Endothelial cell of umbilical vein (primary cell): ENCODE data around the gene LMF1. TPM values are rescaled to one million over a fixed set of nuclear protein-coding genes. Genes with fewer than 3 reads are reported as not detected.

Experiments
- BruUV-seq: library from RNA; stranded (reverse); fragments of 400-500 nt; replicated peaks from 2 replicates; lab custom pipeline; 2021; lab: Mats Ljungman, UMichigan
- CTCF ChIA-PET: fragments of 300-600, 350-600 bp; sonication (Branson Sonifier 250); formaldehyde crosslinking; loops from one replicate; lab custom pipeline; 2021; ENCODE audit warnings: antibody characterized with exemption, inconsistent platforms; lab: Charles Lee
- POLR2A ChIA-PET: fragments of 300-600, 350-600 bp; sonication (Branson Sonifier 250); formaldehyde crosslinking; loops from one replicate; lab custom pipeline; 2021; ENCODE audit warnings: antibody characterized with exemption, inconsistent platforms; lab: Charles Lee
- DNase-seq: peaks from one replicate; pipeline ENCODE4 v3.0.0-alpha.2; 2011; ENCODE audit warnings: low read depth, low spot score
- FAIRE-seq: peaks from 2 replicates; lab custom pipeline; 2011; peaks lifted over from hg19 to GRCh38; lab: Jason Lieb, UNC
- H2AFZ ChIP-seq: 2 replicates; pipeline ENCODE4 v1.6.0; 2012; ENCODE audit warnings: low read depth, low read length, control low read depth, inconsistent platforms
- H3K27ac ChIP-seq: 2 replicates; pipeline ENCODE4 v1.5.1; 2011; ENCODE audit warnings: low read depth, mild to moderate bottlenecking, control low read depth, low read length, moderate library complexity; ENCODE audit not compliant: insufficient read depth
- H3K27me3 ChIP-seq, 2 experiments: 2 replicates each; pipeline versions ENCODE4 v1.6.0 to v1.6.1; 2011; ENCODE audit warnings: low read length in 2 of 2, mixed read lengths in 1 of 2; ENCODE audit not compliant: control insufficient read depth in 2 of 2, insufficient read depth in 2 of 2
- H3K36me3 ChIP-seq, 2 experiments: 2 replicates in 1 of 2; 3 replicates in 1 of 2; pipeline ENCODE4 v1.5.1; 2011; ENCODE audit warnings: low read length in 2 of 2, mild to moderate bottlenecking in 1 of 2, moderate library complexity in 1 of 2; ENCODE audit not compliant: control insufficient read depth in 2 of 2, insufficient read depth in 2 of 2; ENCODE audit errors: extremely low read depth in 1 of 2
- H3K4me1 ChIP-seq: 3 replicates; pipeline ENCODE4 v1.5.1; 2011; ENCODE audit warnings: mild to moderate bottlenecking, low read length; ENCODE audit not compliant: control insufficient read depth, insufficient read depth; ENCODE audit errors: extremely low read depth
- H3K4me2 ChIP-seq: 2 replicates; pipeline ENCODE4 v1.6.1; 2011; ENCODE audit warnings: low read length, control low read depth, mixed read lengths; ENCODE audit not compliant: insufficient read depth
- H3K4me3 ChIP-seq, 3 experiments: fragments of 200-600 bp in 1 of 3; sonication (generic), shearing (Covaris generic) in 1 of 3; replicated peaks in 1 of 3; 2 replicates each; pipeline ENCODE4 v1.5.1; 2011 to 2016; ENCODE audit warnings: control low read depth in 3 of 3, low read length in 3 of 3, mild to moderate bottlenecking in 2 of 3, inconsistent platforms in 1 of 3, low read depth in 1 of 3, moderate library complexity in 1 of 3; ENCODE audit not compliant: insufficient read depth in 1 of 3
- H3K79me2 ChIP-seq: 2 replicates; pipeline ENCODE4 v1.6.0; 2012; ENCODE audit warnings: low read length, inconsistent platforms; ENCODE audit not compliant: control insufficient read depth, insufficient read depth
- H3K9ac ChIP-seq: replicated peaks from 2 replicates; pipeline ENCODE3; 2011; ENCODE audit warnings: low read length, control low read depth; ENCODE audit not compliant: insufficient read depth; ENCODE audit errors: extremely low read depth
- H3K9me1 ChIP-seq: replicated peaks from 3 replicates; pipeline ENCODE4 v1.6.0; 2011; ENCODE audit warnings: mild to moderate bottlenecking, low read length; ENCODE audit not compliant: control insufficient read depth, insufficient read depth; ENCODE audit errors: extremely low read depth
- H3K9me3 ChIP-seq: replicated peaks from 2 replicates; pipeline ENCODE4 v1.5.1; 2012; ENCODE audit warnings: low read length, inconsistent platforms; ENCODE audit not compliant: control insufficient read depth, insufficient read depth
- H4K20me1 ChIP-seq: replicated peaks from 2 replicates; pipeline ENCODE3; 2011; ENCODE audit warnings: mild to moderate bottlenecking, low read length; ENCODE audit not compliant: control insufficient read depth, insufficient read depth; ENCODE audit errors: extremely low read depth
- CTCF ChIP-seq, 2 donors: IDR thresholded peaks; 1 replicate in 1 of 2; 2 replicates in 1 of 2; pipeline ENCODE4 v1.5.1; 2011; ENCODE audit warnings: low read length in 2 of 2, mild to moderate bottlenecking in 2 of 2, moderate library complexity in 2 of 2, control low read depth in 1 of 2, inconsistent platforms in 1 of 2, low read depth in 1 of 2; ENCODE audit not compliant: insufficient read depth in 1 of 2; ENCODE audit errors: extremely low read depth in 1 of 2
- EZH2 ChIP-seq: IDR thresholded peaks from 2 replicates; pipeline ENCODE4 v1.6.1; 2012; ENCODE audit warnings: borderline replicate concordance, low read depth, mild to moderate bottlenecking, moderate library complexity, low read length, inconsistent platforms; ENCODE audit not compliant: severe bottlenecking
- FOS ChIP-seq: IDR thresholded peaks from 2 replicates; pipeline ENCODE4 v1.6.1; 2011; ENCODE audit warnings: mild to moderate bottlenecking, low read length, moderate library complexity, borderline replicate concordance; ENCODE audit not compliant: insufficient read depth
- GATA2 ChIP-seq: IDR thresholded peaks from 2 replicates; pipeline ENCODE4 v1.7.0; 2011; ENCODE audit warnings: low read depth, mild to moderate bottlenecking, moderate library complexity, mixed read lengths, low read length; ENCODE audit not compliant: insufficient read length, insufficient read depth
- JUN ChIP-seq: IDR thresholded peaks from 2 replicates; pipeline ENCODE4 v1.6.1; 2011; ENCODE audit warnings: borderline replicate concordance, low read depth; ENCODE audit not compliant: insufficient read length, insufficient read depth
- MAX ChIP-seq: IDR thresholded peaks from 2 replicates; pipeline ENCODE4 v1.6.1; 2011; ENCODE audit not compliant: insufficient read depth, insufficient read length
- MYC ChIP-seq: IDR thresholded peaks from one replicate; pipeline ENCODE4 v1.6.1; 2011; ENCODE audit warnings: mild to moderate bottlenecking, low read depth, low read length
- POLR2A ChIP-seq: IDR thresholded peaks from 2 replicates; pipeline ENCODE4 v1.6.1; 2012; ENCODE audit warnings: low read depth, mild to moderate bottlenecking, control low read depth, low read length
- POLR2AphosphoS5 ChIP-seq: IDR thresholded peaks from 2 replicates; pipeline ENCODE4 v1.6.1; 2012; ENCODE audit warnings: low read depth, mild to moderate bottlenecking, control low read depth, low read length, moderate library complexity; ENCODE audit not compliant: insufficient read depth
- dilution Hi-C: fragments of 300-500 bp; cut with MboI; formaldehyde crosslinking; loops from one replicate; pipeline ENCODE4 v1.15.0; 2019; ENCODE audit warnings: low sequenced_read_pairs; ENCODE audit not compliant: extremely low pct_ligation_motif_present
- intact Hi-C: fragments of 100-400 bp; cut with micrococcal nuclease; formaldehyde crosslinking; loops from one replicate; pipeline ENCODE4 v1.10.0; 2022
- polyA plus RNA-seq, 4 experiments: library from polyadenylated mRNA; depleted of rRNA in 3 of 4; stranded (reverse) in 3 of 4; unstranded in 1 of 4; fragments of >200 nt; gene quantifications; 2 replicates each; pipeline versions ENCODE4 v1.2.1 to v1.2.3, GENCODE V29; 2011 to 2012; ENCODE audit warnings: missing spikeins in 1 of 4
- total RNA-seq: library from RNA; stranded (reverse); gene quantifications from 2 replicates; pipeline ENCODE4 v1.2.3, GENCODE V29; 2021

Gene LMF1
- total and polyA plus RNA-seq, 2 donors (not counting 3 experiments of a cell fraction or from before 2014, with no cell fraction given) = 17.8 TPM

DNA sequence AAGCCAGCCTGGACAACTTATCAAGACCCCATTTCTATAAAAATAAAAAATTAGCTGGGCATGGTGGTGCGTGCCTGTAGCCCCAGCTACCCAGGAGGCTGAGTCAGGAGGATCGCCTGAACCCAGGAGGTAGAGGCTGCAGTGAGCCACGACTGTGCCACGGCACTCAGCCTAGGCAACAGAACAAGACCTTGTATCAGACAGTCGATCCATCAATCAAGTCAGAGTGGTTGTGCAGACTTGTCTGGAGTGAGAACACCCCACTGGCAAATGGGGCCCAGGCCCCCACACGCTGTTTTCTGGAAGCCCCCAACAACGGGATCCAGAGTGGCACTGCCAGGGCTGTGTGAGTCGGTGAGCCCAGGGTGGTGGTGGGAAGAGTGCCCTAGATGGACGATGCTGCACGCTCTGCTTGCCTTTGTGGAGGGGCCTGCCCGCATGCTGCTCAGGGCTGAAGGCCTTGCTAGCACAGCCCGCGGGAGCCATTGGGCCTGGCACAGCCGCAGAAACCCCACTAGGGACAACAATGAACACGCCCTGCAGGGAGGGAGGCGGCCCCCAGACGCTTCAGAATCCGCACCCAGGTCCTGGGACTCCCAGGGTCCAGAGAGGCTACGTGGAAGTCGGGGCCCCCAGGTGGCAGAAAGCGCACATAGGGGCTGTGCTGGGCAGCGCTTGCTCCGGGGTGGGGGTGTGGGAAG is 90.2 kb downstream of the LMF1 start:
- H3K27ac ChIP-seq = no peak overlapping the region
- no peaks in the 10 kb centered on the region for H3K79me2 ChIP-seq
- no peak overlapping the region for H2AFZ ChIP-seq
- H3K27me3 ChIP-seq = no peaks in the 10 kb centered on the region
- ChIA-PET POLR2A (no interaction called here), CTCF (no interaction called here)
- dilution Hi-C loops (no loop called here), intact Hi-C loops (no loop called here)
- H4K20me1 ChIP-seq = no peaks in the 10 kb centered on the region
- TF ChIP-seq MAX (no peak), JUN (no peak), POLR2A (no peak), EZH2 (no peak), POLR2AphosphoS5 (no peak), GATA2 (no peak), FOS (no peak), CTCF (IDR thresholded peaks at IDR 0.05; ENCODE audit: extremely low read depth in 1 of 2, insufficient read depth in 1 of 2, low read depth in 1 of 2, low read length in 2 of 2) (no peak), MYC (no peak)
- no peaks in the 10 kb centered on the region for H3K4me1 ChIP-seq
- no peaks in the 10 kb centered on the region for H3K9me1 ChIP-seq
- H3K9me3 ChIP-seq = no peaks in the 10 kb centered on the region
- no peak for FAIRE-seq
- H3K4me3 ChIP-seq = no peak overlapping the region
- no peaks in the 10 kb centered on the region for H3K36me3 ChIP-seq
- no peak overlapping the region for H3K9ac ChIP-seq
- no TSS peak for BruUV-seq
- H3K4me2 ChIP-seq = no peak overlapping the region
- no peak for DNase-seq
